Gastrocnemius medialis (tissue), 4 donors: ENCODE results near the gene AHDC1. TPM values are rescaled to one million over a fixed set of nuclear protein-coding genes. Genes with fewer than 3 reads are reported as not detected.

Experiments used
- ATAC-seq, 2 donors: fragments of 150-250 bp; one replicate each; pipeline ENCODE4 v1.9.1; 2016
- DNase-seq, 2 donors: peaks; one replicate each; pipeline ENCODE4 v3.0.0-alpha.2; 2019
- H3K27ac ChIP-seq, 4 donors: fragments of 200-600 bp; sonication (generic); 1 replicate in 1 of 4; 2 replicates in 3 of 4; pipeline ENCODE4 v1.5.1; 2016 to 2018; ENCODE audit warnings: mild to moderate bottlenecking in 2 of 4, moderate library complexity in 1 of 4
- H3K27me3 ChIP-seq, 3 donors: fragments of 200-600 bp; sonication (generic) in 2 of 3; 1 replicate in 1 of 3; 2 replicates in 2 of 3; pipeline versions ENCODE4 v1.5.1 to v1.6.0; 2016 to 2019; ENCODE audit warnings: mild to moderate bottlenecking in 1 of 3, moderate library complexity in 1 of 3
- H3K36me3 ChIP-seq, 2 donors: fragments of 200-600 bp; sonication (generic) in 1 of 2; one replicate each; pipeline ENCODE4 v1.5.1; 2017 to 2018
- H3K4me1 ChIP-seq, 2 donors: fragments of 200-600 bp; sonication (generic) in 1 of 2; one replicate each; pipeline ENCODE4 v1.5.1; 2016 to 2017; ENCODE audit warnings: mild to moderate bottlenecking in 2 of 2
- H3K4me3 ChIP-seq, 4 donors: fragments of 200-600 bp; sonication (generic) in 3 of 4; 1 replicate in 1 of 4; 2 replicates in 3 of 4; pipeline ENCODE4 v1.5.1; 2016 to 2019; ENCODE audit warnings: mild to moderate bottlenecking in 2 of 4
- H3K9me3 ChIP-seq, 3 donors: fragments of 200-600 bp; sonication (generic) in 2 of 3; 1 replicate in 1 of 3; 2 replicates in 2 of 3; pipeline ENCODE4 v1.5.1; 2016 to 2019
- POLR2A ChIP-seq, 2 donors: fragments of 450-650 bp; IDR thresholded peaks; one replicate each; pipeline ENCODE4 v1.6.1; 2017; ENCODE audit warnings: antibody characterized with exemption in 2 of 2, mild to moderate bottlenecking in 2 of 2, moderate library complexity in 2 of 2
- in situ Hi-C, 4 donors: fragments of 200-750 bp; cut with MboI; loops; one replicate each; pipeline versions ENCODE4 v1.15.0 to v1.8.0; 2017; ENCODE audit warnings: low sequenced_read_pairs in 4 of 4
- intact Hi-C: fragments of 100-400 bp; cut with DNase I; formaldehyde crosslinking; loops from one replicate; pipeline ENCODE4 v1.15.1; 2023; ENCODE audit warnings: low total_unique reads
- total RNA-seq, 4 donors: library from RNA; depleted of rRNA; stranded (reverse); fragments of >200 nt; gene quantifications; one replicate each; pipeline versions ENCODE4 v1.1.0 to v1.2.3, GENCODE V29; 2016
- TF ChIP-seq, protein P1 (sequence below), 5 experiments: fragments of 450-650 bp in 3 of 5; fragments of 200-600 bp in 2 of 5; sonication (generic) in 2 of 5; IDR thresholded peaks in 4 of 5; conservative IDR thresholded peaks in 1 of 5; 1 replicate in 4 of 5; 2 replicates in 1 of 5; pipeline ENCODE4 v1.5.1; 2016 to 2019; ENCODE audit warnings: antibody characterized with exemption in 5 of 5, mild to moderate bottlenecking in 3 of 5, moderate library complexity in 3 of 5

AHDC1 gene
- total RNA-seq, 4 donors from 2014 or later = 22.2 to 57.9 (median 35.2) TPM

DNA sequence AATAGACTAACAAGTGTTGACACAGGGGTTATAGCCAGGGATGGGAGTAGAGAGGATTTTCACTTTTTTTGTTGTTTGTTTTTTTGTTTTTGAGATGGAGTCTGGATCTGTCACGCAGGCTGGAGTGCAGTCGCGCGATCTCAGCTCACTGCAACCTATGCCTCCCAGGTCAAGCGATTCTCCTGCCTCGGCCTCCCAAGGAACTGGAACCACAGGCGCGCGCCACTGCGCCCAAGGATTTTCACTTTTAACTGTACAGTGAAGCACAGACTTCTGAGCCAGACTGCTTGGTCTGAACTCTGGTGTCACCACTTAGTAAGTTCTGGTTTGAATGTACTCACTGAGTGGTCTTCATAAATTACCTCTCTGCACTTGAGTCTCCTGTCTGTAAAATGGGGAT, 73.8 kb downstream of the AHDC1 start:
- H3K27me3 ChIP-seq = no peaks in the 10 kb centered on the region
- H3K4me1 ChIP-seq = peaks cover 41 to 46% of the 10 kb centered on the region in 2 donors
- TF ChIP-seq, protein P1, sequence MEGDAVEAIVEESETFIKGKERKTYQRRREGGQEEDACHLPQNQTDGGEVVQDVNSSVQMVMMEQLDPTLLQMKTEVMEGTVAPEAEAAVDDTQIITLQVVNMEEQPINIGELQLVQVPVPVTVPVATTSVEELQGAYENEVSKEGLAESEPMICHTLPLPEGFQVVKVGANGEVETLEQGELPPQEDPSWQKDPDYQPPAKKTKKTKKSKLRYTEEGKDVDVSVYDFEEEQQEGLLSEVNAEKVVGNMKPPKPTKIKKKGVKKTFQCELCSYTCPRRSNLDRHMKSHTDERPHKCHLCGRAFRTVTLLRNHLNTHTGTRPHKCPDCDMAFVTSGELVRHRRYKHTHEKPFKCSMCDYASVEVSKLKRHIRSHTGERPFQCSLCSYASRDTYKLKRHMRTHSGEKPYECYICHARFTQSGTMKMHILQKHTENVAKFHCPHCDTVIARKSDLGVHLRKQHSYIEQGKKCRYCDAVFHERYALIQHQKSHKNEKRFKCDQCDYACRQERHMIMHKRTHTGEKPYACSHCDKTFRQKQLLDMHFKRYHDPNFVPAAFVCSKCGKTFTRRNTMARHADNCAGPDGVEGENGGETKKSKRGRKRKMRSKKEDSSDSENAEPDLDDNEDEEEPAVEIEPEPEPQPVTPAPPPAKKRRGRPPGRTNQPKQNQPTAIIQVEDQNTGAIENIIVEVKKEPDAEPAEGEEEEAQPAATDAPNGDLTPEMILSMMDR (IDR thresholded peaks at IDR 0.05 in 4 of 5, conservative IDR thresholded peaks at IDR 0.05 in 1 of 5) = no peak
- TF ChIP-seq POLR2A (IDR thresholded peaks at IDR 0.05) = no peak
- H3K27ac ChIP-seq = peak overlapping the region; percentile 86 to 95 (median 90)
- no peak for DNase-seq
- in situ Hi-C loops = no loop called here
- H3K9me3 ChIP-seq = no peaks in the 10 kb centered on the region
- intact Hi-C loops = no loop called here
- no peak for ATAC-seq
- H3K36me3 ChIP-seq = peaks cover 0 to 24% of the 10 kb centered on the region in 2 donors
- no peak overlapping the region for H3K4me3 ChIP-seq

DNA sequence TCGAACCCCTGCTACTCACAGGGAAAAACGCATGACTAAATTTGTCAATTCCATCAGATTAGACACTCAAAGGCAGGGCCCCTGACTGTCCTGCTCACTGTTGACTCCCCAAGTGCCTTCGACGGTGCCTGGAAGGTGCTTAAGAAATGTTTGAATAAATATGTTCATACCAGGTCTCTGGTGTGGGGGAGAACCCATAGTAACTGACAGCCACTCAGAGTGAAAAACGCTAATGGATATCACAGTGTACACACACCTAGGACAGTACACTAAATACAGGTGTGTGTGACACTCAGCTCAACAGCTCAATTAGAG, 74.3 kb downstream of the AHDC1 start:
- H3K4me1 ChIP-seq = peaks cover 46 to 49% of the 10 kb centered on the region in 2 donors
- in situ Hi-C loops = no loop called here
- no peak for ATAC-seq

DNA sequence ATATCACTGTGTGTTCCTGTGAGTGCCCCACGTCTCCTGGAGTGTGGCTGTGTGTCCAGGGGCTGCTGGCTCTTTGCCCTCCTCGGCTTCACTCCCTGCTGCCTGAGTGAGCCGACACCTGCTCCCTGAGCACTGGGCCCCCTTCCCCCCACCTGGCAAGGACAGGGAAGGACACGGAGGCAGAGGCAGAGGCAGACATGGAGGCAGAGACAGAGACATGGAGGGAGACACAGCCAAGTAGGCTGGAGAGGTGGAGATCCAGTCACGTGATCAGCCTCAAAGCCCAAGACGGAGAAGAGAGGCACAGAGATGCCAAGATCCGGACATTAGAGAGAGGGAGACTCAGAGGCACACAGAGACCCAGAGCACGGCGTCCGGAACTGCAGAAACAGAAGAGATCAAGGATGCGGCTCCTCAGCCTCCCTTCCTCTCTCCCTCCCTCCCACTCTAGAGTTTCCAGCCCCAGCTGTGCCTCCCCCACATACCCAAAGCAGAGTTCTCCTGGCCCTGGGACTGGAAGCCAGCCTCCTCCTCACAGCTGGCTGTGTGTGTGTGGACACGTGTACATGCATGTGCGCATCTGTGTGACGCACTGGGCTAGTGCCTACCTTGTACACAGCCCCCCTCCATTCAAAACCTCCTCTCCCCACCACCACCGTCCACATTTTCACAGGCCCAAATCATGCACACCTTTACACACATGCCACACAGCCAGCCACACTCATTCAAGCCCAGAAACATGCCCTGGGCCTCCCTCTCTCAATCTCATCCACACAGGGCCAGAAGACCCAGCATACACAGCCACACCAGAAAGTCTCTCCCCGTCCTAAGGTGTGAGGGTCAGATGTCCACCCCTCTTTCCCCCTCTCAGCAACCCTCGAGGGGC, 74.9 kb downstream of the AHDC1 start:
- peak overlapping the region; percentile 44 to 65 (median 58) for H3K4me3 ChIP-seq
- H3K27ac ChIP-seq = peak overlapping the region; percentile 86 to 95 (median 90)
- DNase-seq = peak; percentile 73 to 82
- H3K9me3 ChIP-seq = no peaks in the 10 kb centered on the region
- peak; percentile 27 to 28 for TF ChIP-seq POLR2A (IDR thresholded peaks at IDR 0.05)
- TF ChIP-seq, protein P1 (IDR thresholded peaks at IDR 0.05 in 4 of 5, conservative IDR thresholded peaks at IDR 0.05 in 1 of 5) = no peak
- peaks cover 0 to 17% of the 10 kb centered on the region in 2 donors for H3K36me3 ChIP-seq
- intact Hi-C loops (loop anchor here (1.0 to 10.0 kb wide), 3 partner anchors 37 to 124 kb away; partner anchors contain the start of genes AHDC1 and WASF2), in situ Hi-C loops (no loop called here)
- H3K4me1 ChIP-seq = peaks cover 50 to 54% of the 10 kb centered on the region in 2 donors
- no peaks in the 10 kb centered on the region for H3K27me3 ChIP-seq
- ATAC-seq = peak; percentile 62 to 70

More for the DNA sequence above, 74.3 kb downstream of the AHDC1 start:
- H3K4me3 ChIP-seq = no peak overlapping the region
- no peak for DNase-seq
- no peaks in the 10 kb centered on the region for H3K9me3 ChIP-seq
- TF ChIP-seq, protein P1 (IDR thresholded peaks at IDR 0.05 in 4 of 5, conservative IDR thresholded peaks at IDR 0.05 in 1 of 5) = no peak
- TF ChIP-seq POLR2A (IDR thresholded peaks at IDR 0.05) = no peak
- intact Hi-C loops = loop anchor here (5.0 to 10.0 kb wide), 2 partner anchors 37 to 125 kb away; partner anchors contain the start of gene WASF2
- H3K36me3 ChIP-seq = peaks cover 0 to 23% of the 10 kb centered on the region in 2 donors
- peak overlapping the region; percentile 86 to 95 (median 90) for H3K27ac ChIP-seq
- H3K27me3 ChIP-seq = no peaks in the 10 kb centered on the region

DNA sequence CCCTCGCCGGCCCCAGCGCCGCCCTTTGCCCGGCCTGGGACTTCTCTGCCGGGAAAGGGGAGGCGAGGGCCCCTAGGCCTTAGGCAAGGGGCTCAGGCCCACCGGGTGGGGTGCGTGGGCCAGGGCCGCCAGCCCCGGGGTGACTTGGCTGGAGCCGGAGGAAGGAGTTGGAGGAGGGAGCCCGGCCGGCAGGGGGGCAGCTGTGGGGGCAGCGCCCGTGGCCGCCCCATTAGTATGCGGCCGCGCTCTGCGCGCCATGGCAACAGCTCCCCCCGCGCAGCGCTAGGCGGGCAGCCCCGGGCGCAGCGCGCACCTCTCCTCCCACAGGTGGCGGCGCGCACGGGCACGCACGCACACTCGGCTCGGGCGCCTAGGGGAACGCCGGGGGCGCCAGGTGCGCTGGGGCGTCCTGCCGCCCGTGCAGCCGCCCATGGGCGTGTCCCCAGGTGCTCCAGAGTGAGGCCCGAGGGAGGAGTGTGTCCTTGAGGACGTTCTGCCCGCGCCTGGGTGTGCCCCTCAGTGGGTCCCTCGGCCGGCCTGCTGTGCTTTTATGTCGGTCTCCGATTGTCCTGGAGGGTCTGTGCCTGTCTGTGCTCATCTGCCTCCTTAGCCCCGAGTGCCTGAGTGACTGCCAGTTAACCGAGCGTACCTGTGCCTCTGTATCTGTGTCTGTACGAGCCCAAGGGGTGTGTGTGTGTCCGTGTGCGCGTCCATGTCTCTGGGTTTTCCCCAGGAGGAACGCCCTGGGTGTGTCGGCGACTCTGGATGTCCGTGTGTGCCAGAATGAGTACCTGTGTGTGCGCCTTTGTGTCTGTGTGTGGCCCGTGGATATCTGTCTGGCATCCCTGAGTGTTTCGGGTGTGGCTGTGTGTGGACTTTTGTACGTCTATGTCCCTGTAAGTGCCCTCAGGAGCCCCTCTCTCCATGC, 75.8 kb downstream of the AHDC1 start:
- Histone ChIP-seq H3K9me3 (no peaks in the 10 kb centered on the region), H3K4me3 (peak overlapping the region; percentile 44 to 65 (median 58)), H3K36me3 (peaks cover 0 to 7% of the 10 kb centered on the region in 2 donors), H3K27me3 (no peaks in the 10 kb centered on the region), H3K27ac (peak overlapping the region; percentile 86 to 95 (median 90)), H3K4me1 (peaks cover 59 to 63% of the 10 kb centered on the region in 2 donors)
- peak; percentile 35 to 50 for TF ChIP-seq POLR2A (IDR thresholded peaks at IDR 0.05)
- TF ChIP-seq, protein P1 (IDR thresholded peaks at IDR 0.05 in 4 of 5, conservative IDR thresholded peaks at IDR 0.05 in 1 of 5) = peak in 1 of 5 experiments; percentile 20
- in situ Hi-C loops = no loop called here
- ATAC-seq (peak; percentile 23 to 27), DNase-seq (no peak)
- intact Hi-C loops = loop anchor here (1.0 to 10.0 kb wide), 4 partner anchors 36 to 123 kb away; partner anchors contain the start of genes AHDC1 and WASF2
